ENCODE data around the gene ETFDH. TPM values are rescaled to one million over a fixed set of nuclear protein-coding genes. Genes with fewer than 3 reads are reported as not detected.
"Not testable (repeated sequence)": the region's sequence is repeated elsewhere in the genome, so short reads cannot be mapped to it uniquely, and the experiment has no call there.

Gene ETFDH
- total RNA-seq, 2 experiments from 2014 or later, result 19.5 to 21.2 TPM

DNA sequence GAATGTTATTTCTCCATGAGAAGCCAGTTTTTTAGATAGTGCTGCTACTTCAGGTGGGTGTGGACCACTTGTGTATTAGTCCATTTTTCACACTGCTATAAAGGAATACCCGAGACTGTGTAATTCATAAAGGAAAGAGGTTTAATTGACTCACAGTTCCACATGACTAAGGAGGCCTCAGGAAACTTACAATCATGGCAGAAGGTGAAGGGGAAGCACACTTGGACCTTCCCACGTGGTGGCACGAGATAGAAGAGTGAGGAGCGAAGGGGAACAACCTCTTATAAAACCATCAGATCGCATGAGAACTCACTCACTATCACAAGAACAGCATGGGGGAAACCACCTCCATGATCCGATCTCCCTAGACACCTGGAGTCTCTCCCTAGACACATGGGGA lies 54.5 kb downstream of the ETFDH start:
- Mint-ChIP-seq H3K27ac (no peak overlapping the region), H3K36me3 (ENCODE audit: low read depth) (peaks cover 5% of the 10 kb centered on the region), H3K4me1 (ENCODE audit: low read depth) (peaks cover 34% of the 10 kb centered on the region), H3K27me3 (ENCODE audit: low read depth) (peaks cover 13% of the 10 kb centered on the region), H3K9me3 (ENCODE audit: insufficient read depth) (no peaks in the 10 kb centered on the region), H3K4me3 (no peak overlapping the region)
- ChIA-PET CTCF (interaction anchor here (1.6 to 2.2 kb wide), 3 partner anchors 125 to 477 kb away, joined by 5 to 10 read pairs (median 9); no protein-coding TSS in a partner anchor), POLR2A (no interaction called here)
- no peak for DNase-seq
- ATAC-seq, result no peak

DNA sequence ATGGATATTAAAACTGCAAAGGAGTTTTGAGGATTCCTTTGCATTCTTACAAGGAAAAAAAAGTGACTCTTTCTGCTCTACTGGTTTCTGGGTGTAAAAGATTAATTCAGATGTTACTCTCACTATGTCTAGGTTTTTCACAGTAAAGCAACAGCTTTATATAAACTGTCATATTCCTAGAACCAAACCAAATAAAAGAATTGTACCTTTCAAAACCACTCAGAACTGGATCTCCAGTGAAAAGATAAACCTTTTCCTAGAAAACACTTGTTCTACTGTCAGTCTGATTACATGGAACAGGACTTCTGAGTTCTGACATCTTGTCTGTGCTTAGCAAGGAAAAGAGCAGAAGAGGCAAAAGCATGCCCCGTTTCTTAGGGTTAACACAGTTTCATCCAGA lies 56.1 kb downstream of the ETFDH start:
- H3K4me3 Mint-ChIP-seq, result no peak overlapping the region
- H3K27ac Mint-ChIP-seq, result no peak overlapping the region
- H3K27me3 Mint-ChIP-seq (ENCODE audit: low read depth), result peaks cover 21% of the 10 kb centered on the region
- H3K4me1 Mint-ChIP-seq (ENCODE audit: low read depth), result peaks cover 27% of the 10 kb centered on the region
- no peaks in the 10 kb centered on the region for H3K36me3 Mint-ChIP-seq (ENCODE audit: low read depth)
- DNase-seq (no peak), ATAC-seq (no peak)
- no peaks in the 10 kb centered on the region for H3K9me3 Mint-ChIP-seq (ENCODE audit: insufficient read depth)
- ChIA-PET CTCF (interaction anchor here (0.8 to 2.2 kb wide), 4 partner anchors 41 to 475 kb away, joined by 4 to 10 read pairs (median 7); partner anchors contain the start of gene FNIP2), POLR2A (interaction anchor here (0.7 kb wide), 1 partner anchor 10 kb away, joined by 3 read pairs; no protein-coding TSS in a partner anchor)

DNA sequence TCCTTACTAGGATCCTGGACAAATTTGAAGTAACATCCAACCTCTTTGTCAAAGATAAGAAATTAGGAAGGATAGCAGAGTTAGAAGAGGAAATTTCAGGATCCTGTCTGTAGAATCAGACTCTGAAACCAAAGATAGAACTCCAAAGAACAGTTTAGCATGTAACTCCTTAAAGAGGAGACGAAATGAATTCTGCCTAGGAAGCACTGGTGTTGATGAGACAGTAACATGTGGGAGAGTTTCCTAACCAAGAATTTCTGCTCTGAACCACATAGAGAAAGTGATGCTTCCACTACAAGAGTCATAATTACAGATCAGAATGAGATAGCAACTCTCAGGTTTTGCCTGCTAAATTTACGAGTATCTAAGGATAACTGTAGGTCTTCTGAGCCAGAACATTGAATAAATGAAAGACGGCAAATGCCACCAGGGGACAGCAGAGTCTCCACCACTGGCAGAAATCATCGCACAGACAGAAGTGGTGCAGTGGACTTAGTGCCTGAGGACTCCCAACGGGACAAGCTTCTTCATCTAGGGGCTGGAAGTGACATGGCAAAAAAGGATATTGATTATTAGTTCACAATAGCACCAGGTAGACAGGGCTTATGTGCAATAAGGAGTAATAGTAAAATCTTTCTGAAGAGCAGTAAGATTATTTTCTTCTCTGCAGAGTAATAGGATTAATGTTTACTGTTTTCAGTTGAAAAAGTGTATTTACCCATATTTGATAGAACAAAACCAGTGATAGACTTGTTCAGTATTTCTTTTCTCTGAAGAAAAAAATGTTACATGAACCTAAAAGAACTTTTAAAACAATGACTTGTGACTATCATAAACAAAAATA lies 57.8 kb downstream of the ETFDH start:
- POLR2A ChIA-PET, result no interaction called here

DNA sequence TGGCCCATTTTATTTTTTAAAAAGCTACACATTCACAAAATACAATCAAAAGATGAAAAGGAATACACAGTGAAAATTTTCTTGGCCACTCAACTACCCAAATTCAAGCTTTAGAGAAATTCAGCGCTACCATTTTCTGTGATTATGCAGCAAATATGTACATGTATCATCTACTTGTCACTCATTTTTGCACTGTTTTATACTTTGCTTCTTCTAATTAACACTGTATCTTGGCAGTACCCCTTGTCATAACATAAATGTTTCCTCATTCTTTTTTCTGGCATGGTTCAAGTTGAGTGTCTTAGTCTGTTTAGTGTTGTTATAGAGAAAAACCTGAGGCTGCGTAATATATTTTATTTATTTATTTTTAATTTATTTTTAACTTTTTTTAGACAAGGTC lies 66.8 kb downstream of the ETFDH start:
- POLR2A ChIA-PET, result no interaction called here
- no peak overlapping the region for H3K27ac Mint-ChIP-seq

More for the DNA sequence above, 57.8 kb downstream of the ETFDH start:
- Mint-ChIP-seq H3K27me3 (ENCODE audit: low read depth) (peaks cover 21% of the 10 kb centered on the region), H3K9me3 (ENCODE audit: insufficient read depth) (no peaks in the 10 kb centered on the region), H3K27ac (no peak overlapping the region), H3K4me1 (ENCODE audit: low read depth) (peaks cover 15% of the 10 kb centered on the region), H3K36me3 (ENCODE audit: low read depth) (no peaks in the 10 kb centered on the region), H3K4me3 (no peak overlapping the region)
- CTCF ChIA-PET, result interaction anchor here (1.2 to 2.1 kb wide), 2 partner anchors 121 to 449 kb away, joined by 5 to 23 read pairs; no protein-coding TSS in a partner anchor
- peak; percentile 83 for ATAC-seq
- peak; percentile 63 for DNase-seq

DNA sequence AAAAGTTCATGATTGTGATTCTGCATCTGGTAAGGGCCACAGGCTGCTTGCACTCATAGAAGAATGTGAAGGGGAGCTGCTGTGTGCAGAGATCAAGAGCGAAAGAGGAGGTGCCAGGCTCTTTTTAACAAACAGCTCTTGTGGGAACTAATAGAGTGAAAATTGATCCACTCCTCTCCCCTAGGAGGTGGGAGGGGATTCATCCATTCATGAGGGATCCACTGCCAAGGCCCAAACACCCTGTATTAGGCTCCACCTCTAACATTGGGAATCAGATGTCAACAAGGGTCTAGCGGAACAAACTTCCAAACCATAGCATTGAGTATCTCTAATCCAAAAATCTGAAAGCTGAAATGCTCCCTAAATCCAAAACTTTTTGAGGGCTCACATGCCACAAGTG lies 67.5 kb downstream of the ETFDH start:
- H3K27me3 Mint-ChIP-seq (ENCODE audit: low read depth), result peaks cover 5% of the 10 kb centered on the region
- H3K9me3 Mint-ChIP-seq (ENCODE audit: insufficient read depth), result no peaks in the 10 kb centered on the region
- ATAC-seq, result no peak
- no peak overlapping the region for H3K4me3 Mint-ChIP-seq
- POLR2A ChIA-PET, result interaction anchor here (0.6 kb wide), 1 partner anchor 72 kb away, joined by 4 read pairs; no protein-coding TSS in a partner anchor
- no peaks in the 10 kb centered on the region for H3K36me3 Mint-ChIP-seq (ENCODE audit: low read depth)
- no peaks in the 10 kb centered on the region for H3K4me1 Mint-ChIP-seq (ENCODE audit: low read depth)
- CTCF ChIA-PET, result no interaction called here
- DNase-seq, result no peak
- no peak overlapping the region for H3K27ac Mint-ChIP-seq

More for the DNA sequence above, 66.8 kb downstream of the ETFDH start:
- Mint-ChIP-seq H3K9me3 (ENCODE audit: insufficient read depth) (no peaks in the 10 kb centered on the region), H3K4me3 (no peak overlapping the region), H3K27me3 (ENCODE audit: low read depth) (peaks cover 5% of the 10 kb centered on the region), H3K4me1 (ENCODE audit: low read depth) (no peaks in the 10 kb centered on the region), H3K36me3 (ENCODE audit: low read depth) (no peaks in the 10 kb centered on the region)
- CTCF ChIA-PET, result no interaction called here
- ATAC-seq (no peak), DNase-seq (no peak)

DNA sequence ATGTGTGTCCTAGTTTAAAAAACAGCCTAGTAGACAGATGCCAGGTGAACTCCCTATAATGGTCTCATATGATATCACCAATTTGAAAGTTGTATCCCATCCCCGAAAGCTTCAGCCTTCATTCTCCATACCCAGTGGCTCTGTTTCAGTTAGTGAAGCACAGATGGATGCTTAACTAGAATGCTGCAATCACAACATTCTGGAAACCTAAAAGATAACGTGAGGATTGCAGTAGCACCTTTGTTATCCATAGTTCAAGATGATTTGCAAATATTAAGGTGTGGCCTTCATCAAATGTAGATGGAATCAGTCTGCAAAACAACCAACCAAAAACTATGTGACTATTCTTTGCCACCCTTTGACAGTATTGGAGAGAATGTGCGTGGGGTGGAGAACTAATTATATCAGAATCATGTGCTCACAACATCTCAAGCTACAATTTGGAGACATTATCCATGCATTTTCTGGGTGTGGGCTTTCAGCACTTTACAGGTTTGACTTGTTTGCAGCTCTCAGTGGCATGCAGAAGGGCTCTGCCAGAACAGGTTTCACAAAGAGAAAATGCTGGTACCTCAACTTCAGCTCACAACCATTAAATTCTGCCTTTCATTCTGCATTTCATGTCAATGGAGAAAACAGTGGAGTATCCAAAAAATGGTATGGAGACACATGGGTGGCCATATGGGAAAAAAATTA lies 69.4 kb downstream of the ETFDH start:
- no peak overlapping the region for H3K4me3 Mint-ChIP-seq
- H3K27me3 Mint-ChIP-seq (ENCODE audit: low read depth), result peaks cover 5% of the 10 kb centered on the region
- H3K4me1 Mint-ChIP-seq (ENCODE audit: low read depth), result no peaks in the 10 kb centered on the region
- ATAC-seq, result no peak
- DNase-seq, result no peak
- ChIA-PET CTCF (interaction anchor here (0.9 kb wide), 1 partner anchor 22 kb away, joined by 3 read pairs; no protein-coding TSS in a partner anchor), POLR2A (interaction anchor here (0.6 kb wide), 1 partner anchor 35 kb away, joined by 3 read pairs; no protein-coding TSS in a partner anchor)
- H3K36me3 Mint-ChIP-seq (ENCODE audit: low read depth), result no peaks in the 10 kb centered on the region
- H3K27ac Mint-ChIP-seq, result no peak overlapping the region
- no peaks in the 10 kb centered on the region for H3K9me3 Mint-ChIP-seq (ENCODE audit: insufficient read depth)

DNA sequence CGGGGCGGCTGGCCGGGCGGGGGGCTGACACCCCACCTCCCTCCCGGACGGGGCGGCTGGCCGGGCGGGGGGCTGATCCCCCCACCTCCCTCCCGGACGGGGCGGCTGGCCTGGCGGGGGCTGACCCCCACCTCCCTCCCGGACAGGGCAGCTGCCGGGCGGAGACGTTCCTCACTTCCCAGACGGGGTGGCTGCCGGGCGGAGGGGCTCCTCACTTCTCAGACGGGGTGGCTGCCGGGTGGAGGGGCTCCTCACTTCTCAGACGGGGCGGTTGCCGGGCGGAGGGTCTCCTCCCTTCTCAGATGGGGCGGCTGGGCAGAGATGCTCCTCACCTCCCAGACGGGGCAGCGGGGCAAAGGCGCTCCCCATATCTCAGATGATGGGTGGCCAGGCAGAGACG lies 74.4 kb downstream of the ETFDH start:
- H3K4me3 Mint-ChIP-seq; H3K36me3 Mint-ChIP-seq (ENCODE audit: low read depth); H3K4me1 Mint-ChIP-seq (ENCODE audit: low read depth); CTCF ChIA-PET; POLR2A ChIA-PET; H3K9me3 Mint-ChIP-seq (ENCODE audit: insufficient read depth); ATAC-seq; H3K27ac Mint-ChIP-seq; DNase-seq; H3K27me3 Mint-ChIP-seq (ENCODE audit: low read depth): not testable (repeated sequence)

DNA sequence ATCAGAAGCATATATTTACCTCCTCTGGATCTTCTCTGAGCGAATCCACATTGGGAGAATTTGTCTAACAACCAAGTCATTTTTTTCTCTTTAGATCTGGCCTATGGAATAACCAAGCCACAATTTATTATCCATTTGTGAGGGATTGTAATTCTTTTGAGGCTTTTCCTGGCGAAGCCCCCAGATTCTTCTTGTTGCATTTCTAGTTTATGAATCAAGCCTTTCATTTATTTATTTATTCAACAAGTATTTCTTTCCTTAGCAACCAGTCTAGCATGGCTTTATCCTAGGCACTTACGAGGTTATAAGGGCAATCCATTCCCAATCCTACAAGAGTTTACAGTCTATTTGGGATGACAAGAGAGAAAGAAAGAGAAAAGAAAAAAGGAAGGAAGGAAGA lies 78.3 kb downstream of the ETFDH start:
- no peaks in the 10 kb centered on the region for H3K9me3 Mint-ChIP-seq (ENCODE audit: insufficient read depth)
- DNase-seq, result no peak
- ChIA-PET POLR2A (no interaction called here), CTCF (no interaction called here)
- H3K27me3 Mint-ChIP-seq (ENCODE audit: low read depth), result peaks cover 11% of the 10 kb centered on the region
- no peak overlapping the region for H3K27ac Mint-ChIP-seq
- no peak overlapping the region for H3K4me3 Mint-ChIP-seq
- H3K36me3 Mint-ChIP-seq (ENCODE audit: low read depth), result no peaks in the 10 kb centered on the region
- no peak for ATAC-seq
- H3K4me1 Mint-ChIP-seq (ENCODE audit: low read depth), result no peaks in the 10 kb centered on the region

DNA sequence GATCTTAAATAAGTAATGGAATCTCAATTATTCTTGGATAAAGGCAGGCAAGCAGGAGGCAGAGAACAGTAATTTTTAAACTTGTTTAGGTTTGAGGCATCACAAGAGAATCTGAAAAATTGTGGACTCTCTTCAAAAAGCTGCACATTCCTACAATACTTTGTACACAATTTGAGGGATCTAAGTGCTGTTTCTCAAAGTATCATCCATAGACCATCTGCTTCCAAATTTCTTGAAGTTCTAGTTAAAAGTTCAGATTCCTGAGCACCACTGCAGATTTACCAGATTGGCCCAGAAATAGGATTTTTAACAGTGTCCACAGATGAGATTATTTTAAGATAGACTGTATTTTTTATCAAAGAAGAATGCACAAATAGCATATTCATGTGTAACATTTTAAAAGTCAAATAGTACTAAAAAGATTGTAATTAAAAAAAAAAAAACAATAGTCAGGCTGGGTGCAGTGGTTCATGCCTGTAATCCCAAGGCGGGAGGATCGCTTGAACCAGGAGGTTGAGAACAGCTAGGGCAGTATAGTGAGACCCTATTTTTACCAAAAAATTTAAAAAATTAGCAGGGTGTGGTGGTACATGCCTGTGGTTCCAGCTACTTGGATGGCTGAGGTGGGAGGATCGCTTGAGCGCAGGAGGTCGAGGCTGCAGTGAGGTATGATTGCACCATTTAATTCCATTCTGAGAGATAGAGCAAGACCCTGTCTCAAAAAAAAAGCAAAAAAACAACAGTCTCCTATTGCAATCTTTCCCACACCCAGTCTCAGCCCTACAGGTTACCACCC lies 82.5 kb downstream of the ETFDH start:
- H3K4me3 Mint-ChIP-seq, result no peak overlapping the region
- ATAC-seq (no peak), DNase-seq (no peak)
- ChIA-PET CTCF (no interaction called here), POLR2A (interaction anchor here (0.8 kb wide), 1 partner anchor 83 kb away, joined by 3 read pairs; the partner anchor contains the start of gene C4orf46)
- H3K27me3 Mint-ChIP-seq (ENCODE audit: low read depth), result peaks cover 16% of the 10 kb centered on the region
- no peaks in the 10 kb centered on the region for H3K9me3 Mint-ChIP-seq (ENCODE audit: insufficient read depth)
- H3K27ac Mint-ChIP-seq, result no peak overlapping the region
- H3K36me3 Mint-ChIP-seq (ENCODE audit: low read depth), result no peaks in the 10 kb centered on the region
- no peaks in the 10 kb centered on the region for H3K4me1 Mint-ChIP-seq (ENCODE audit: low read depth)

DNA sequence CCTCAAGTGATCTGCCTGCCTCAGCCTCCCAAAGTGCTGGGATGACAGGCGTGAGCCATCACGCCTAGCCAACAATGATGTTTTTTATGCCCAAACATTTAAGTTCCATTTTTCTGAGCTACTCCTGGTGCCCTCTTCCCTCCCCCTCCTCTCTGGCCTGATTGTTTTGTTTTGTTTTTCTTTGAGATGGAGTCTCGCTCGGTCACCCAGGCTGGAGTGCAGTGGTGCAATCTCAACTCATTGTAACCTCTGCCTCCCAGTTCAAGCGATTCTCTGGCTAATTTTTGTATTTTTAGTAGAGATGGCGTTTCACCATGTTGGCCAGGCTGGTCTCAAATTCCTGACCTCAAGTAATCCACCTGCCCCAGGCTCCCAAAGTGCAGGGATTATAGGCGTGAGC lies 83.7 kb downstream of the ETFDH start:
- POLR2A ChIA-PET; H3K4me1 Mint-ChIP-seq (ENCODE audit: low read depth); H3K9me3 Mint-ChIP-seq (ENCODE audit: insufficient read depth); DNase-seq; CTCF ChIA-PET; H3K4me3 Mint-ChIP-seq; ATAC-seq; H3K36me3 Mint-ChIP-seq (ENCODE audit: low read depth); H3K27ac Mint-ChIP-seq: not testable (repeated sequence)
- H3K27me3 Mint-ChIP-seq (ENCODE audit: low read depth), result peaks cover 16% of the 10 kb centered on the region

DNA sequence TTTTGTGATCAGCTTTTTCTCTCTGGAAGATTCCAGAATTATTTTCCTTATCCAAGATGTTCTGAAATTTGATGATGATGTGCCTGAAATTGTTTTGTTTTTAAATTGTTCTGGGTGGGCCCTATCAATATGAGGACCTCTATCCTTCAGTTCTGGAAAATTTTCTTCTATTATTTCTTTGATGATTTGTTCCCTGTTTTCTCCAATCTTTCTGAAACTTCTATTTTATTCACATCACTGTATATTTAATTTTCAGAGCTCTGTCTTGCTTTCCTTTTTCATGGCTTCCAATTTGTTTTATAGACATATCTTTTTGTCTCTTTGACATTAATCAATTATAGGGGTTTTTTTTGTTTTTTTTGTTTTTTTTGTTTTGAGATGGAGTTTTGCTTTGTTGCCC lies 84.5 kb downstream of the ETFDH start:
- CTCF ChIA-PET, result no interaction called here
- H3K27ac Mint-ChIP-seq, result no peak overlapping the region
- no peaks in the 10 kb centered on the region for H3K36me3 Mint-ChIP-seq (ENCODE audit: low read depth)
- ATAC-seq (no peak), DNase-seq (no peak)
- POLR2A ChIA-PET, result no interaction called here
- H3K4me3 Mint-ChIP-seq, result no peak overlapping the region
- no peaks in the 10 kb centered on the region for H3K4me1 Mint-ChIP-seq (ENCODE audit: low read depth)
- H3K9me3 Mint-ChIP-seq (ENCODE audit: insufficient read depth), result no peaks in the 10 kb centered on the region
- H3K27me3 Mint-ChIP-seq (ENCODE audit: low read depth), result peaks cover 13% of the 10 kb centered on the region

All from activated CD8-positive, alpha-beta T cell treated with anti-CD3 and anti-CD28 coated beads, Interleukin-2, amount 10 ng/mL, durations not matched to agents 7 days and 5 days (primary cell).